MCF 10A (cell line): ENCODE results near the gene DISP3. TPM values are rescaled to one million over a fixed set of nuclear protein-coding genes. Genes with fewer than 3 reads are reported as not detected.

Experiments
- BruUV-seq: library from RNA; stranded (reverse); fragments of 400-500 nt; replicated peaks from 2 replicates; lab custom pipeline; 2021; lab: Mats Ljungman, UMichigan
- CTCF ChIA-PET: fragments of 300-600 bp; sonication (Branson Sonifier 250); formaldehyde crosslinking; extraction: SDS; loops from one replicate; lab custom pipeline; 2021; ENCODE audit warnings: antibody characterized with exemption, inconsistent platforms; lab: Yijun Ruan, JAX
- POLR2A ChIA-PET: fragments of 300-600, 350-650 bp; sonication (Branson Sonifier 250); formaldehyde crosslinking; extraction: SDS; loops from one replicate; lab custom pipeline; 2020; ENCODE audit warnings: antibody characterized with exemption, inconsistent platforms; lab: Yijun Ruan, JAX
- DNase-seq: peaks from one replicate; pipeline ENCODE4 v3.0.0-alpha.2; 2018; ENCODE audit not compliant: unreplicated experiment
- H3K27ac Mint-ChIP-seq: one replicate; pipeline ENCODE4 v1.8.0; 2022; ENCODE audit warnings: mild to moderate bottlenecking, low read depth, mixed read lengths; ENCODE audit not compliant: unreplicated experiment
- H3K27me3 Mint-ChIP-seq: one replicate; pipeline ENCODE4 v1.8.0; 2022; ENCODE audit warnings: mixed read lengths; ENCODE audit not compliant: insufficient read depth, unreplicated experiment
- H3K36me3 Mint-ChIP-seq: one replicate; pipeline ENCODE4 v1.8.0; 2022; ENCODE audit warnings: mild to moderate bottlenecking, moderate library complexity, mixed read lengths; ENCODE audit not compliant: insufficient read depth, unreplicated experiment
- H3K4me1 Mint-ChIP-seq: one replicate; pipeline ENCODE4 v1.8.0; 2022; ENCODE audit warnings: mixed read lengths; ENCODE audit not compliant: insufficient read depth, unreplicated experiment
- H3K4me3 Mint-ChIP-seq: one replicate; pipeline ENCODE4 v1.8.0; 2022; ENCODE audit warnings: mild to moderate bottlenecking, moderate library complexity, mixed read lengths; ENCODE audit not compliant: unreplicated experiment
- H3K9me3 Mint-ChIP-seq: one replicate; pipeline ENCODE4 v1.8.0; 2022; ENCODE audit warnings: mixed read lengths; ENCODE audit not compliant: unreplicated experiment
- CTCF ChIP-seq: fragments of 200-600 bp; IDR thresholded peaks from one replicate; pipeline ENCODE4 v1.8.0; 2022; ENCODE audit warnings: antibody characterized with exemption, mild to moderate bottlenecking; ENCODE audit not compliant: unreplicated experiment
- intact Hi-C: fragments of 100-400 bp; cut with micrococcal nuclease; formaldehyde crosslinking; loops from 2 replicates; pipeline ENCODE4 v1.14.1; 2022
- total RNA-seq: library from RNA; stranded (reverse); gene quantifications from 2 replicates; pipeline ENCODE4 v1.2.3, GENCODE V29; 2022

DISP3 gene
- total RNA-seq, 1 experiment from 2014 or later = 0.09 TPM

- CTCF ChIA-PET = no interaction called here
Observed at GRCh38 chr1:11444907-11445306, 34.0 kb upstream of the DISP3 start.

GRCh38 chr1:11447903-11448302 is 31.1 kb upstream of the DISP3 start:
- intact Hi-C loops = no loop called here
- Mint-ChIP-seq H3K27me3 (peaks cover 73% of the 10 kb centered on the region), H3K27ac (no peak overlapping the region), H3K4me1 (no peaks in the 10 kb centered on the region), H3K4me3 (no peak overlapping the region), H3K36me3 (no peaks in the 10 kb centered on the region), H3K9me3 (no peaks in the 10 kb centered on the region)
- ChIA-PET POLR2A (no interaction called here), CTCF (no interaction called here)
- no peak for TF ChIP-seq CTCF
- no peak for DNase-seq
- BruUV-seq = no TSS peak

More at GRCh38 chr1:11444907-11445306, 34.0 kb upstream of the DISP3 start:
- no peak overlapping the region for H3K27ac Mint-ChIP-seq
- H3K27me3 Mint-ChIP-seq = peaks cover 75% of the 10 kb centered on the region
- POLR2A ChIA-PET = no interaction called here
- no peak for DNase-seq
- BruUV-seq = no TSS peak
- H3K4me1 Mint-ChIP-seq = no peaks in the 10 kb centered on the region
- TF ChIP-seq CTCF = no peak
- intact Hi-C loops = no loop called here
- no peaks in the 10 kb centered on the region for H3K9me3 Mint-ChIP-seq
- no peak overlapping the region for H3K4me3 Mint-ChIP-seq
- H3K36me3 Mint-ChIP-seq = no peaks in the 10 kb centered on the region

- Mint-ChIP-seq H3K4me3 (no peak overlapping the region), H3K36me3 (no peaks in the 10 kb centered on the region), H3K9me3 (no peaks in the 10 kb centered on the region), H3K27me3 (peaks cover 67% of the 10 kb centered on the region), H3K4me1 (no peaks in the 10 kb centered on the region), H3K27ac (no peak overlapping the region)
- CTCF ChIA-PET = interaction anchor here (0.6 kb wide), 1 partner anchor 258 kb away, joined by 3 read pairs; no protein-coding TSS in a partner anchor
- POLR2A ChIA-PET = no interaction called here
- DNase-seq = peak; percentile 6
- intact Hi-C loops = no loop called here
- BruUV-seq = no TSS peak
- no peak for TF ChIP-seq CTCF
Observed at GRCh38 chr1:11448373-11449099, 30.4 kb upstream of the DISP3 start.

- H3K36me3 Mint-ChIP-seq = no peaks in the 10 kb centered on the region
- no TSS peak for BruUV-seq
- H3K27ac Mint-ChIP-seq = no peak overlapping the region
- peaks cover 67% of the 10 kb centered on the region for H3K27me3 Mint-ChIP-seq
- no peaks in the 10 kb centered on the region for H3K4me1 Mint-ChIP-seq
- ChIA-PET POLR2A (no interaction called here), CTCF (interaction anchor here (0.6 kb wide), 1 partner anchor 259 kb away, joined by 3 read pairs; no protein-coding TSS in a partner anchor)
- intact Hi-C loops = no loop called here
- no peak for TF ChIP-seq CTCF
- no peak overlapping the region for H3K4me3 Mint-ChIP-seq
- H3K9me3 Mint-ChIP-seq = no peaks in the 10 kb centered on the region
- no peak for DNase-seq
Observed at GRCh38 chr1:11449100-11449403, 29.9 kb upstream of the DISP3 start.
